Measurements from ENCODE around the gene ZC3H12C.

Gene ZC3H12C

DNA sequence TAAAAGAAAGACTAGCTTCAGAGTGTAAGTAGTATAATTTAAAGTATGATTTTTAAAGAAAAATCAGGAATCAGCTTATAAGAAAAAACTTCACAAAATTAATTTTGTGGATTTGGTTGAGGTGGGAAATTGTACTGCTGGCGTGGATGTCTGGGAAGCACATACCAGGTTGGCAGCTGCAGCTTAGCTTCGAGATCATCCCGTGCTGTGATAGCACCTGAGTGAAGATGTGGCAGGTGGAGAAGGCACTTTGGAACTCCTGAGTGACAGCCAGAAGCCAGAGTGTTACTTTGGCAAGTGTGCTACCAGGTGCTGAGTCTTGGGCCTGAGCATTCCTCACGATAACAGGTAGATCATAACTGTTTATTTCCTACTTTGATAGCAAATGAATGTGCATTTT is 17.7 kb downstream of the ZC3H12C start:
- Histone ChIP-seq H3K27me3 (replicated peaks) (no peaks in the 10 kb centered on the region), H3K36me3 (replicated peaks) (no peaks in the 10 kb centered on the region), H3K4me3 (ENCODE audit: low read depth, low read length) (no peak overlapping the region), H3K27ac (no peak overlapping the region)
- DNase-seq = no peak
- in situ Hi-C loops (cut with HindIII; ENCODE audit: low pct_ligation_motif_present, low sequenced_read_pairs) = no loop called here
- TF ChIP-seq, protein P1, sequence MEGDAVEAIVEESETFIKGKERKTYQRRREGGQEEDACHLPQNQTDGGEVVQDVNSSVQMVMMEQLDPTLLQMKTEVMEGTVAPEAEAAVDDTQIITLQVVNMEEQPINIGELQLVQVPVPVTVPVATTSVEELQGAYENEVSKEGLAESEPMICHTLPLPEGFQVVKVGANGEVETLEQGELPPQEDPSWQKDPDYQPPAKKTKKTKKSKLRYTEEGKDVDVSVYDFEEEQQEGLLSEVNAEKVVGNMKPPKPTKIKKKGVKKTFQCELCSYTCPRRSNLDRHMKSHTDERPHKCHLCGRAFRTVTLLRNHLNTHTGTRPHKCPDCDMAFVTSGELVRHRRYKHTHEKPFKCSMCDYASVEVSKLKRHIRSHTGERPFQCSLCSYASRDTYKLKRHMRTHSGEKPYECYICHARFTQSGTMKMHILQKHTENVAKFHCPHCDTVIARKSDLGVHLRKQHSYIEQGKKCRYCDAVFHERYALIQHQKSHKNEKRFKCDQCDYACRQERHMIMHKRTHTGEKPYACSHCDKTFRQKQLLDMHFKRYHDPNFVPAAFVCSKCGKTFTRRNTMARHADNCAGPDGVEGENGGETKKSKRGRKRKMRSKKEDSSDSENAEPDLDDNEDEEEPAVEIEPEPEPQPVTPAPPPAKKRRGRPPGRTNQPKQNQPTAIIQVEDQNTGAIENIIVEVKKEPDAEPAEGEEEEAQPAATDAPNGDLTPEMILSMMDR (IDR thresholded peaks at IDR 0.05; ENCODE audit: low read depth, low read length, missing control alignments) = no peak

DNA sequence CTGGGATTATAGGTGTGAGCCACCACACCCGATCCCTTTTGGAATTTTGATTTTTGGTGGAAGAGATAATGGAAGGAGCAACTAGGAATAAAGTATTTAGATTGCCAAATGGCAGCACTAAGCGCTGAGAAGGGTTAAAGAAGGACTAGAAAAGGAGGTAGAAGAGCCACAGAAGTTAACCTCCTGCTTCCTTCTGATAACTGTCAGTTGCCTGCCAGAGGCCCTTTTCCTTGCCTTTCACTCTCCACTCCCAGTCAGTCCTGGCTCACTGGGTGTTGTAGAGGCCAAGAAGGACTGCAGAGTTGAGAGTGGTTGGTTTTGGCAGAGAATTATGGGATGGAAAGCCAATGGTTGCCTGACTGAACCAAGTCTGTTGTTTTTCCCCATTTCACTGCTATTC is 19.3 kb downstream of the ZC3H12C start:
- no peaks in the 10 kb centered on the region for H3K27me3 ChIP-seq (replicated peaks)
- TF ChIP-seq, protein P1 (IDR thresholded peaks at IDR 0.05; ENCODE audit: low read depth, low read length, missing control alignments) = no peak
- DNase-seq = no peak
- H3K36me3 ChIP-seq (replicated peaks) = no peaks in the 10 kb centered on the region
- no peak overlapping the region for H3K4me3 ChIP-seq (ENCODE audit: low read depth, low read length)
- in situ Hi-C loops (cut with HindIII; ENCODE audit: low pct_ligation_motif_present, low sequenced_read_pairs) = no loop called here
- H3K27ac ChIP-seq = no peak overlapping the region

DNA sequence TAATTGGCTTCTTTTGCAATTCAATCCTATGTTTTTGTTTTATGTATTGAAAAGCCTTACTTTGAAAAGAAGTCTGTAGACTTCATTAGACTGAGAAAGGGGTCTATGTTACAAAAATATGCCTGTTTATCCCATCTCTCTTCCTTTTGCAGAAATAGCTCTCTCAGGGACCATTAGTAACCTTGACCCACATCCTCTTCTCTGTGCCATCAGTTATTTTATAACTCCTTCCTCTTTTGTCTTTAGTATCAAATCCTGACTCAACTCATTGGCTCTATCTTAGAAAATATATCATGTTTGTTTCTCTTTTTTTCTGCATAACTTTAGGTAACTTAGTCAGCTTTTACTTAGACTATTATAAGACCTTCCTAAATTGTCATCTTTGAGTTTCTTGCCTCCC is 20.3 kb downstream of the ZC3H12C start:
- in situ Hi-C loops (cut with HindIII; ENCODE audit: low pct_ligation_motif_present, low sequenced_read_pairs) = no loop called here
- H3K27me3 ChIP-seq (replicated peaks) = no peaks in the 10 kb centered on the region
- DNase-seq = no peak
- no peak overlapping the region for H3K27ac ChIP-seq
- no peak overlapping the region for H3K4me3 ChIP-seq (ENCODE audit: low read depth, low read length)
- TF ChIP-seq, protein P1 (IDR thresholded peaks at IDR 0.05; ENCODE audit: low read depth, low read length, missing control alignments) = no peak
- H3K36me3 ChIP-seq (replicated peaks) = no peaks in the 10 kb centered on the region

- TF ChIP-seq, protein P1 (IDR thresholded peaks at IDR 0.05; ENCODE audit: low read depth, low read length, missing control alignments) = no peak
- DNase-seq = no peak
- H3K27ac ChIP-seq = no peak overlapping the region
- H3K36me3 ChIP-seq (replicated peaks) = no peaks in the 10 kb centered on the region
- H3K27me3 ChIP-seq (replicated peaks) = no peaks in the 10 kb centered on the region
- in situ Hi-C loops (cut with HindIII; ENCODE audit: low pct_ligation_motif_present, low sequenced_read_pairs) = no loop called here
- no peak overlapping the region for H3K4me3 ChIP-seq (ENCODE audit: low read depth, low read length)
These were observed 20.8 kb downstream of the ZC3H12C start for GRCh38 chr11:110113973-110114372.

DNA sequence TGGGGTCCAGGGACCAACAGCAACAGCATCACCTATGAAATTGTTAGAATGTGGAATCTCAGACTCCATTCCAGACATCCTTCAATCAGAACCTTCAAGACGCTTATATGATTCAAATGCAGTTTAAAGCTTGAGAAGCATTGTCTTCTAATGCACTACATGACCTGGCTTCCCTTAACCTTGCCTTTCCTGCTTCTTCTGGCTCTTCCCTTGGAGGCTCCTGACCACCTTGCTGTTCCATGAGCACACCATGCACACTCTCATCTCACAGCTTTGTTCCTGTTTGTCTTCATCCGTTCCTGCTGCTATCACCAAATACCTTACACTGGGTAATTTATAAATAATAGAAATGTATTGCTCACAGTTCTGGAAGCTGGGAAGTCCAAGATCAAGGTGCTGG is 26.1 kb downstream of the ZC3H12C start:
- Histone ChIP-seq H3K27me3 (replicated peaks) (no peaks in the 10 kb centered on the region), H3K36me3 (replicated peaks) (no peaks in the 10 kb centered on the region), H3K4me3 (ENCODE audit: low read depth, low read length) (no peak overlapping the region), H3K27ac (no peak overlapping the region)
- in situ Hi-C loops (cut with HindIII; ENCODE audit: low pct_ligation_motif_present, low sequenced_read_pairs) = no loop called here
- TF ChIP-seq, protein P1 (IDR thresholded peaks at IDR 0.05; ENCODE audit: low read depth, low read length, missing control alignments) = no peak
- no peak for DNase-seq

GRCh38 chr11:110121204-110121603 is 28.0 kb downstream of the ZC3H12C start:
- no peak overlapping the region for H3K4me3 ChIP-seq (ENCODE audit: low read depth, low read length)
- in situ Hi-C loops (cut with HindIII; ENCODE audit: low pct_ligation_motif_present, low sequenced_read_pairs) = no loop called here
- H3K36me3 ChIP-seq (replicated peaks) = no peaks in the 10 kb centered on the region
- TF ChIP-seq, protein P1 (IDR thresholded peaks at IDR 0.05; ENCODE audit: low read depth, low read length, missing control alignments) = no peak
- H3K27ac ChIP-seq = peak overlapping the region; percentile 94
- DNase-seq = peak; percentile 70
- H3K27me3 ChIP-seq (replicated peaks) = no peaks in the 10 kb centered on the region

Data from brain microvascular endothelial cell (primary cell).